ENCODE results near the gene RALGAPB. TPM values are rescaled to one million over a fixed set of nuclear protein-coding genes. Genes with fewer than 3 reads are reported as not detected.
A peak's percentile ranks its signal among the peaks of the same experiment; 100 is the strongest.
"Not testable (repeated sequence)": the region's sequence is repeated elsewhere in the genome, so short reads cannot be mapped to it uniquely, and the experiment has no call there.

RALGAPB gene
- total RNA-seq, 1 donor: 45.8 TPM

- peak; percentile 31 for DNase-seq (ENCODE audit: low read depth)
- no peak for TF ChIP-seq CTCF (IDR thresholded peaks at IDR 0.05; ENCODE audit: insufficient read depth, low read depth, low read length)
- H3K4me3 ChIP-seq (ENCODE audit: low read depth, low read length): no peak overlapping the region
Measured at GRCh38 chr20:38497246-38497935, 24.7 kb downstream of the RALGAPB start.

- no peak overlapping the region for H3K4me3 ChIP-seq (ENCODE audit: low read depth, low read length)
- no peak for TF ChIP-seq CTCF (IDR thresholded peaks at IDR 0.05; ENCODE audit: insufficient read depth, low read depth, low read length)
- no peak for DNase-seq (ENCODE audit: low read depth)
Measured at GRCh38 chr20:38498909-38499308, 26.3 kb downstream of the RALGAPB start.

GRCh38 chr20:38499366-38499765 lies 26.7 kb downstream of the RALGAPB start:
- no peak for TF ChIP-seq CTCF (IDR thresholded peaks at IDR 0.05; ENCODE audit: insufficient read depth, low read depth, low read length)
- DNase-seq (ENCODE audit: low read depth): no peak
- H3K4me3 ChIP-seq (ENCODE audit: low read depth, low read length): no peak overlapping the region

GRCh38 chr20:38501858-38502436 lies 29.3 kb downstream of the RALGAPB start:
- TF ChIP-seq CTCF (IDR thresholded peaks at IDR 0.05; ENCODE audit: insufficient read depth, low read depth, low read length): no peak
- no peak overlapping the region for H3K4me3 ChIP-seq (ENCODE audit: low read depth, low read length)
- DNase-seq (ENCODE audit: low read depth): no peak

GRCh38 chr20:38504368-38505090 lies 31.9 kb downstream of the RALGAPB start:
- TF ChIP-seq CTCF (IDR thresholded peaks at IDR 0.05; ENCODE audit: insufficient read depth, low read depth, low read length): no peak
- DNase-seq (ENCODE audit: low read depth): no peak
- no peak overlapping the region for H3K4me3 ChIP-seq (ENCODE audit: low read depth, low read length)

- H3K4me3 ChIP-seq (ENCODE audit: low read depth, low read length): no peak overlapping the region
- no peak for DNase-seq (ENCODE audit: low read depth)
- no peak for TF ChIP-seq CTCF (IDR thresholded peaks at IDR 0.05; ENCODE audit: insufficient read depth, low read depth, low read length)
Measured at GRCh38 chr20:38505091-38505455, 32.4 kb downstream of the RALGAPB start.

- H3K4me3 ChIP-seq (ENCODE audit: low read depth, low read length); DNase-seq (ENCODE audit: low read depth): not testable (repeated sequence)
Measured at GRCh38 chr20:38511726-38512125, 39.1 kb downstream of the RALGAPB start.
